T-cell (primary cell): ENCODE results near the gene PDZRN3. TPM values are rescaled to one million over a fixed set of nuclear protein-coding genes. Genes with fewer than 3 reads are reported as not detected.

Source experiments
- ATAC-seq, 4 experiments: fragments of 200-7000 bp in 3 of 4; fragments of 150-1000 bp in 1 of 4; cut with Tn5 transposase; replicated peaks in 1 of 4; 1 replicate in 3 of 4; 2 replicates in 1 of 4; pipeline ENCODE4 v1.10.0; 2021; ENCODE audit warnings: moderate library complexity in 3 of 4, mild to moderate bottlenecking in 2 of 4, moderate number of reproducible peaks in 1 of 4
- CTCF ChIA-PET, 2 donors: fragments of 300-600 bp; sonication (Branson Sonifier 250); formaldehyde crosslinking; loops; one replicate each; lab custom pipeline; 2022; ENCODE audit warnings: antibody characterized with exemption in 2 of 2; lab: Charles Lee
- POLR2A ChIA-PET, 2 donors: fragments of 300-600 bp; sonication (Branson Sonifier 250); formaldehyde crosslinking; loops; one replicate each; lab custom pipeline; 2022; ENCODE audit warnings: antibody characterized with exemption in 2 of 2; lab: Charles Lee
- DNase-seq, 35 experiments: peaks; one replicate each; pipeline versions ENCODE4 v3.0.0 to v3.0.0-alpha.2; 2013 to 2023
- H3K27ac ChIP-seq: one replicate; pipeline ENCODE4 v1.5.1; 2013; ENCODE audit warnings: low read length
- H3K27me3 ChIP-seq, 2 experiments: replicated peaks in 1 of 2; 1 replicate in 1 of 2; 2 replicates in 1 of 2; pipeline versions ENCODE4 v1.6.1 to v1.7.0; 2013; ENCODE audit warnings: low read length in 1 of 2, mixed read lengths in 1 of 2; ENCODE audit not compliant: control insufficient read depth in 2 of 2, insufficient read depth in 2 of 2; ENCODE audit errors: extremely low read depth in 1 of 2
- H3K36me3 ChIP-seq, 2 donors: 1 replicate in 1 of 2; 2 replicates in 1 of 2; pipeline versions ENCODE4 v1.6.1 to v1.7.0; 2013; ENCODE audit warnings: low read length in 1 of 2; ENCODE audit not compliant: control insufficient read depth in 2 of 2, insufficient read depth in 1 of 2; ENCODE audit errors: extremely low read depth in 1 of 2
- H3K4me1 ChIP-seq, 2 experiments: 1 replicate in 1 of 2; 2 replicates in 1 of 2; pipeline versions ENCODE4 v1.6.1 to v1.7.0; 2013; ENCODE audit warnings: low read length in 2 of 2, mixed read lengths in 1 of 2; ENCODE audit not compliant: insufficient read depth in 2 of 2, control insufficient read depth in 1 of 2; ENCODE audit errors: extremely low read depth in 1 of 2
- H3K4me3 ChIP-seq, 2 donors: 1 replicate in 1 of 2; 2 replicates in 1 of 2; pipeline versions ENCODE4 v1.5.1 to v1.7.0; 2013; ENCODE audit warnings: mild to moderate bottlenecking in 2 of 2, low read length in 1 of 2, moderate library complexity in 1 of 2; ENCODE audit not compliant: control insufficient read depth in 1 of 2; ENCODE audit errors: extremely low read depth in 1 of 2
- H3K9me3 ChIP-seq: 2 replicates; pipeline ENCODE4 v1.7.0; 2013
- H3K27ac Mint-ChIP-seq, 2 donors: one replicate each; pipeline ENCODE4 v1.8.0; 2020 to 2021; ENCODE audit warnings: mild to moderate bottlenecking in 2 of 2, mixed read lengths in 2 of 2
- H3K27me3 Mint-ChIP-seq, 2 donors: one replicate each; pipeline ENCODE4 v1.8.0; 2021 to 2022; ENCODE audit warnings: mixed read lengths in 2 of 2
- H3K36me3 Mint-ChIP-seq: one replicate; pipeline ENCODE4 v1.8.0; 2021; ENCODE audit warnings: mixed read lengths
- H3K4me1 Mint-ChIP-seq, 3 donors: one replicate each; pipeline ENCODE4 v1.8.0; 2020 to 2022; ENCODE audit warnings: mixed read lengths in 3 of 3, mild to moderate bottlenecking in 1 of 3
- H3K4me3 Mint-ChIP-seq, 3 donors: one replicate each; pipeline ENCODE4 v1.8.0; 2020 to 2022; ENCODE audit warnings: mild to moderate bottlenecking in 3 of 3, mixed read lengths in 3 of 3, moderate library complexity in 3 of 3
- H3K9me3 Mint-ChIP-seq, 3 donors: one replicate each; pipeline ENCODE4 v1.8.0; 2020 to 2022; ENCODE audit warnings: mixed read lengths in 3 of 3
- WGBS: methylation state at CpG from one replicate; pipeline ENCODE4 v1.1.5; 2013; ENCODE audit warnings: missing lambda C conversion rate; ENCODE audit not compliant: insufficient coverage; 5-methylcytosine and 5-hydroxymethylcytosine counted together
- total RNA-seq, 35 experiments: library from RNA in 6 of 35; stranded (reverse) in 6 of 35; fragments of 120-200 nt in 1 of 35; gene quantifications; one replicate each; pipeline versions ENCODE4 v1.2.1 to v1.2.4 and lab custom pipeline; 2013 to 2026

PDZRN3 gene
- total RNA-seq, 5 donors from 2014 or later (not counting 1 experiment from before 2014, with no cell fraction given) = 0.16 to 0.73 (median 0.18) TPM; not detected in 2

- H3K27ac Mint-ChIP-seq = no peak overlapping the region
Observed at GRCh38 chr3:73580343-73580742, 44.4 kb downstream of the PDZRN3 start.

GRCh38 chr3:73577704-73578103 is 47.0 kb downstream of the PDZRN3 start:
- Histone ChIP-seq H3K9me3 (no peaks in the 10 kb centered on the region), H3K4me1 (no peaks in the 10 kb centered on the region), H3K27me3 (no peaks in the 10 kb centered on the region), H3K36me3 (no peaks in the 10 kb centered on the region), H3K27ac (no peak overlapping the region), H3K4me3 (no peak overlapping the region)
- ChIA-PET CTCF (no interaction called here), POLR2A (no interaction called here)
- H3K4me3 Mint-ChIP-seq = no peak overlapping the region
- ATAC-seq = no peak
- peaks cover 0 to 6% (median 0%) of the 10 kb centered on the region in 3 donors for H3K9me3 Mint-ChIP-seq
- H3K4me1 Mint-ChIP-seq = no peaks in the 10 kb centered on the region
- 71% methylated on average over 1 of the region's 5 CpGs for WGBS
- H3K27me3 Mint-ChIP-seq = peaks cover 1 to 3% of the 10 kb centered on the region in 2 donors
- no peak for DNase-seq
- H3K36me3 Mint-ChIP-seq = no peaks in the 10 kb centered on the region
- no peak overlapping the region for H3K27ac Mint-ChIP-seq

More at GRCh38 chr3:73580343-73580742, 44.4 kb downstream of the PDZRN3 start:
- Histone ChIP-seq H3K4me3 (no peak overlapping the region), H3K9me3 (no peaks in the 10 kb centered on the region), H3K27ac (no peak overlapping the region), H3K27me3 (no peaks in the 10 kb centered on the region), H3K36me3 (no peaks in the 10 kb centered on the region), H3K4me1 (no peaks in the 10 kb centered on the region)
- Mint-ChIP-seq H3K4me3 (no peak overlapping the region), H3K27me3 (peaks cover 0 to 11% of the 10 kb centered on the region in 2 donors), H3K36me3 (no peaks in the 10 kb centered on the region), H3K9me3 (peaks cover 0 to 3% (median 0%) of the 10 kb centered on the region in 3 donors), H3K4me1 (no peaks in the 10 kb centered on the region)
- ChIA-PET POLR2A (no interaction called here), CTCF (no interaction called here)
- WGBS = 65% methylated on average over 2 of the region's 2 CpGs
- DNase-seq = no peak
- no peak for ATAC-seq

GRCh38 chr3:73576999-73577461 is 47.7 kb downstream of the PDZRN3 start:
- no peaks in the 10 kb centered on the region for H3K4me1 Mint-ChIP-seq
- no peaks in the 10 kb centered on the region for H3K36me3 Mint-ChIP-seq
- no peak for ATAC-seq
- H3K9me3 Mint-ChIP-seq = peaks cover 0 to 6% (median 0%) of the 10 kb centered on the region in 3 donors
- Histone ChIP-seq H3K27ac (no peak overlapping the region), H3K4me3 (no peak overlapping the region), H3K4me1 (no peaks in the 10 kb centered on the region), H3K27me3 (no peaks in the 10 kb centered on the region), H3K9me3 (no peaks in the 10 kb centered on the region), H3K36me3 (no peaks in the 10 kb centered on the region)
- peaks cover 5 to 6% of the 10 kb centered on the region in 2 donors for H3K27me3 Mint-ChIP-seq
- ChIA-PET CTCF (no interaction called here), POLR2A (no interaction called here)
- no peak overlapping the region for H3K27ac Mint-ChIP-seq
- H3K4me3 Mint-ChIP-seq = no peak overlapping the region
- DNase-seq = no peak
- no CpG with 5 or more reads among the region's 4 CpGs for WGBS

GRCh38 chr3:73575953-73576352 is 48.8 kb downstream of the PDZRN3 start:
- no peak overlapping the region for H3K27ac ChIP-seq
- no peaks in the 10 kb centered on the region for H3K36me3 Mint-ChIP-seq
- H3K36me3 ChIP-seq = no peaks in the 10 kb centered on the region
- no peak for ATAC-seq
- CTCF ChIA-PET = no interaction called here
- H3K4me1 ChIP-seq = no peaks in the 10 kb centered on the region
- H3K27ac Mint-ChIP-seq = no peak overlapping the region
- H3K4me3 ChIP-seq = no peak overlapping the region
- peaks cover 9 to 13% of the 10 kb centered on the region in 2 donors for H3K27me3 Mint-ChIP-seq
- H3K4me1 Mint-ChIP-seq = no peaks in the 10 kb centered on the region
- no peak for DNase-seq
- WGBS = 60% methylated on average over 1 of the region's 3 CpGs
- no peaks in the 10 kb centered on the region for H3K27me3 ChIP-seq
- H3K4me3 Mint-ChIP-seq = no peak overlapping the region
- POLR2A ChIA-PET = no interaction called here
- peaks cover 0 to 6% (median 0%) of the 10 kb centered on the region in 3 donors for H3K9me3 Mint-ChIP-seq
- no peaks in the 10 kb centered on the region for H3K9me3 ChIP-seq

- Histone ChIP-seq H3K9me3 (no peaks in the 10 kb centered on the region), H3K4me1 (no peaks in the 10 kb centered on the region), H3K27me3 (peaks cover 0 to 2% of the 10 kb centered on the region in 2 experiments), H3K4me3 (no peak overlapping the region), H3K36me3 (no peaks in the 10 kb centered on the region), H3K27ac (no peak overlapping the region)
- Mint-ChIP-seq H3K27ac (no peak overlapping the region), H3K4me1 (no peaks in the 10 kb centered on the region), H3K9me3 (peaks cover 0 to 6% (median 0%) of the 10 kb centered on the region in 3 donors), H3K27me3 (peaks cover 11 to 16% of the 10 kb centered on the region in 2 donors), H3K4me3 (no peak overlapping the region), H3K36me3 (no peaks in the 10 kb centered on the region)
- ChIA-PET POLR2A (no interaction called here), CTCF (no interaction called here)
- no peak for DNase-seq
- no CpG with 5 or more reads among the region's 2 CpGs for WGBS
- no peak for ATAC-seq
Observed at GRCh38 chr3:73575519-73575918, 49.2 kb downstream of the PDZRN3 start.

GRCh38 chr3:73573204-73573603 is 51.5 kb downstream of the PDZRN3 start:
- peaks cover 20 to 23% of the 10 kb centered on the region in 2 donors for H3K27me3 Mint-ChIP-seq
- no peak overlapping the region for H3K4me3 Mint-ChIP-seq
- H3K27ac ChIP-seq = no peak overlapping the region
- H3K36me3 Mint-ChIP-seq = no peaks in the 10 kb centered on the region
- H3K4me1 Mint-ChIP-seq = no peaks in the 10 kb centered on the region
- ATAC-seq (no peak), DNase-seq (no peak)
- H3K9me3 Mint-ChIP-seq = peaks cover 0 to 6% (median 0%) of the 10 kb centered on the region in 3 donors
- H3K36me3 ChIP-seq = no peaks in the 10 kb centered on the region
- POLR2A ChIA-PET = no interaction called here
- H3K9me3 ChIP-seq = no peaks in the 10 kb centered on the region
- no peak overlapping the region for H3K4me3 ChIP-seq
- H3K4me1 ChIP-seq = no peaks in the 10 kb centered on the region
- WGBS = no CpG with 5 or more reads among the region's 2 CpGs
- H3K27me3 ChIP-seq = peaks cover 0 to 3% of the 10 kb centered on the region in 2 experiments
- no peak overlapping the region for H3K27ac Mint-ChIP-seq
- CTCF ChIA-PET = no interaction called here

- ChIA-PET CTCF (no interaction called here), POLR2A (no interaction called here)
- no peak overlapping the region for H3K4me3 Mint-ChIP-seq
- no peak overlapping the region for H3K27ac Mint-ChIP-seq
- Histone ChIP-seq H3K36me3 (no peaks in the 10 kb centered on the region), H3K9me3 (no peaks in the 10 kb centered on the region), H3K4me3 (no peak overlapping the region), H3K27ac (no peak overlapping the region), H3K4me1 (no peaks in the 10 kb centered on the region), H3K27me3 (peaks cover 0 to 3% of the 10 kb centered on the region in 2 experiments)
- 70% methylated on average over 3 of the region's 3 CpGs for WGBS
- no peaks in the 10 kb centered on the region for H3K36me3 Mint-ChIP-seq
- H3K9me3 Mint-ChIP-seq = peaks cover 0 to 3% (median 0%) of the 10 kb centered on the region in 3 donors
- H3K4me1 Mint-ChIP-seq = no peaks in the 10 kb centered on the region
- H3K27me3 Mint-ChIP-seq = peaks cover 20 to 23% of the 10 kb centered on the region in 2 donors
- DNase-seq (no peak), ATAC-seq (no peak)
Observed at GRCh38 chr3:73572368-73572767, 52.4 kb downstream of the PDZRN3 start.
